ENCODE measurements around the gene DHRS13.

- no peak for TF ChIP-seq CTCF (IDR thresholded peaks at IDR 0.05)
- TF ChIP-seq POLR2AphosphoS5 (IDR thresholded peaks at IDR 0.05), result peak in 3 of 4 donors; percentile 17 to 42 (median 32)
- TF ChIP-seq EP300 (IDR thresholded peaks at IDR 0.05), result no peak
Measured at GRCh38 chr17:28907709-28908475, 5.0 kb upstream of the DHRS13 start.

Data from sigmoid colon (tissue), 4 donors.